DMS153 treated with DMSO at 0.1 percent for 48 hours (cell line): Measurements from ENCODE around the gene CT47B1.
"Not testable (repeated sequence)": the region's sequence is repeated elsewhere in the genome, so short reads cannot be mapped to it uniquely, and the experiment has no call there.

Experiments used
- DNase-seq: peaks from one replicate; lab custom pipeline; 2025; ENCODE audit not compliant: unreplicated experiment; lab: John Stamatoyannopoulos, UW

CT47B1 gene

GRCh38 chrX:120875766-120876165, at the start of gene CT47B1:
Gene CT47B1 (minus strand): TSS chrX:120875866. CDS start chrX:120875670, 196 bp downstream.
- not testable (repeated sequence) for DNase-seq

GRCh38 chrX:120874678-120875557, 748 bp downstream of the CT47B1 start:
- DNase-seq = no peak

GRCh38 chrX:120857240-120857639, 18.4 kb downstream of the CT47B1 start:
- DNase-seq = no peak

GRCh38 chrX:120840827-120841226, 34.8 kb downstream of the CT47B1 start:
- DNase-seq = no peak

GRCh38 chrX:120839491-120839890, 36.2 kb downstream of the CT47B1 start:
- no peak for DNase-seq

- not testable (repeated sequence) for DNase-seq
These were observed 48.5 kb downstream of the CT47B1 start for GRCh38 chrX:120827213-120827612.

GRCh38 chrX:120825146-120825545, 50.5 kb downstream of the CT47B1 start:
- DNase-seq = no peak

- no peak for DNase-seq
These were observed 51.6 kb downstream of the CT47B1 start for GRCh38 chrX:120824021-120824420.

GRCh38 chrX:120823556-120823955, 52.1 kb downstream of the CT47B1 start:
- DNase-seq = no peak
